Left ventricle myocardium inferior (tissue), 1 donor: ENCODE results near the gene RAB40A. TPM values are rescaled to one million over a fixed set of nuclear protein-coding genes. Genes with fewer than 3 reads are reported as not detected.
"Not testable (repeated sequence)": the region's sequence is repeated elsewhere in the genome, so short reads cannot be mapped to it uniquely, and the experiment has no call there.

Experiments
- DNase-seq: peaks from one replicate; pipeline ENCODE4 v3.0.0-alpha.2; 2020
- H3K27ac ChIP-seq: fragments of 200-600 bp; replicated peaks from 2 replicates; pipeline ENCODE4 v1.8.0; 2021
- H3K27me3 ChIP-seq: fragments of 200-600 bp; 2 replicates; pipeline ENCODE4 v1.8.0; 2021; ENCODE audit warnings: low read depth
- H3K36me3 ChIP-seq: fragments of 200-600 bp; 2 replicates; pipeline ENCODE4 v1.8.0; 2021
- H3K4me1 ChIP-seq: fragments of 200-600 bp; 2 replicates; pipeline ENCODE4 v1.8.0; 2021
- H3K4me3 ChIP-seq: fragments of 200-600 bp; 2 replicates; pipeline ENCODE4 v1.8.0; 2021; ENCODE audit warnings: mild to moderate bottlenecking, moderate library complexity
- H3K9me3 ChIP-seq: fragments of 200-600 bp; replicated peaks from 2 replicates; pipeline ENCODE4 v1.8.0; 2021
- intact Hi-C: fragments of 100-400 bp; cut with micrococcal nuclease; formaldehyde crosslinking; loops from one replicate; pipeline ENCODE4 v1.11.0; 2022
- total RNA-seq: library from RNA; stranded (reverse); fragmentation: NEBNext Ultra II Directional; extraction: Animal tissue kit (Norgen Biotek cat#: 25700); gene quantifications from one replicate; pipeline ENCODE4 v1.2.1, GENCODE V29; 2021
- TF ChIP-seq, protein P1 (sequence below): fragments of 200-600 bp; IDR thresholded peaks from 2 replicates; pipeline ENCODE4 v1.8.0; 2021; ENCODE audit warnings: antibody characterized with exemption, mild to moderate bottlenecking, borderline replicate concordance
- donor health status: DM: no; HTN: yes; CAD: no; lungs with severe emphysema.

The RAB40A gene
- total RNA-seq, 1 donor from 2014 or later = not detected

DNA sequence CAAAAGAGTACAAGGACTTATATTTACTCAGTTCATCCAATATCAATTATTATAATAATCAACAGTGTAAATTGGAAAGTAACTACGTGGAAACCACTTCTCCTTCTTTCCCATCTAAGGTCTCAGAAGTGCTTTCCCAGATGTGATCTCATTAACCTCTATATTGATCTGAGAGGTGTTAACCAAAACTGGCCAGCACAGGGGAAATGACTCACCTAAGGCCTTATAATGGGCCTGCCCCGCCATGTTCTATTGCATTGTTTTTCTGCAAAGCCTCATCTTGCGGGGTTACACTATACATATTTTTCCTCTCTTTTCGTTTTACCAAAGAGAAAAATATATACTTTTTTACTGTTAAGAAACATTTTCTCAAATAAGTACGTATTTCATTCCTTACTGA, 20.5 kb downstream of the RAB40A start:
- Histone ChIP-seq H3K27ac (no peak overlapping the region), H3K4me1 (no peaks in the 10 kb centered on the region), H3K4me3 (no peak overlapping the region), H3K27me3 (no peaks in the 10 kb centered on the region), H3K9me3 (no peaks in the 10 kb centered on the region), H3K36me3 (no peaks in the 10 kb centered on the region)
- intact Hi-C loops = no loop called here
- TF ChIP-seq, protein P1, sequence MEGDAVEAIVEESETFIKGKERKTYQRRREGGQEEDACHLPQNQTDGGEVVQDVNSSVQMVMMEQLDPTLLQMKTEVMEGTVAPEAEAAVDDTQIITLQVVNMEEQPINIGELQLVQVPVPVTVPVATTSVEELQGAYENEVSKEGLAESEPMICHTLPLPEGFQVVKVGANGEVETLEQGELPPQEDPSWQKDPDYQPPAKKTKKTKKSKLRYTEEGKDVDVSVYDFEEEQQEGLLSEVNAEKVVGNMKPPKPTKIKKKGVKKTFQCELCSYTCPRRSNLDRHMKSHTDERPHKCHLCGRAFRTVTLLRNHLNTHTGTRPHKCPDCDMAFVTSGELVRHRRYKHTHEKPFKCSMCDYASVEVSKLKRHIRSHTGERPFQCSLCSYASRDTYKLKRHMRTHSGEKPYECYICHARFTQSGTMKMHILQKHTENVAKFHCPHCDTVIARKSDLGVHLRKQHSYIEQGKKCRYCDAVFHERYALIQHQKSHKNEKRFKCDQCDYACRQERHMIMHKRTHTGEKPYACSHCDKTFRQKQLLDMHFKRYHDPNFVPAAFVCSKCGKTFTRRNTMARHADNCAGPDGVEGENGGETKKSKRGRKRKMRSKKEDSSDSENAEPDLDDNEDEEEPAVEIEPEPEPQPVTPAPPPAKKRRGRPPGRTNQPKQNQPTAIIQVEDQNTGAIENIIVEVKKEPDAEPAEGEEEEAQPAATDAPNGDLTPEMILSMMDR = no peak
- DNase-seq = no peak

DNA sequence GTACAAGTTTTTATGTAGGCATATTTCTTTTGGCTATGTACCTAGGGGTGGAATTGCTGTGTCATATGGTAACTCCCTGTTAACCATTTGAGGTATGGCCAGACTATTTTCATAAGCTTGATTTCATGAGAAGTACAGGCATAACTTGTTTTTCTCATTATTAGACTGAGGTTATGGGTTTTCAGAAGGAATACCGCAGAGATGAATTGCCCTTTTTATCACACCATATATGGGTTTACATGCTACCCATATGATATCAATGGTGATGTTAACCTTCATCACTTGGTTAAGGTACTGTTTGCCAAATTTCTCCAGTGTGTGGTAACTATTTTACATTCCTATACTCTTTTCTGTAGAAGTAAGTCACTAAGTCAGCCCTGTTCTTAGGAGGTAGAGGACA, 23.5 kb downstream of the RAB40A start:
- no peaks in the 10 kb centered on the region for H3K4me1 ChIP-seq
- intact Hi-C loops = no loop called here
- no peak overlapping the region for H3K4me3 ChIP-seq
- no peaks in the 10 kb centered on the region for H3K27me3 ChIP-seq
- DNase-seq = no peak
- TF ChIP-seq, protein P1 = no peak
- no peaks in the 10 kb centered on the region for H3K9me3 ChIP-seq
- no peak overlapping the region for H3K27ac ChIP-seq
- H3K36me3 ChIP-seq = no peaks in the 10 kb centered on the region

DNA sequence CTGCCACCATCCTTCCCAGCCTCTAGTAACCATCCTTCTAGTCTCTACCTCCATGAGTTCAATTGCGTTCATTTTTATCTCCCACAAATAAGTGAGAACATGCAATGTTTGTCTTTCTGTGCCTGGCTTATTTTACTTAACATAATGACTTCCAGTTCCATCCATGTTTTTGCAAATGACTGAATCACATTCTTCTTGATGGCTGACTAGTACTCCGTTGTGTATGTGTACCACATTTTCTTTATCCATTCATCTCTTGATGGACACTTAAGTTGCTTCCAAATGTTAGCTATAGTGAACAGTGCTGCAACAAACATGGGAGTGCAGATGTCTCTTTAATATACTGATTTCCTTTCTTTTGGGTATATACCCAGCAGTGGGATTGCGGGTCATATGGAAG, 25.7 kb downstream of the RAB40A start:
- H3K4me1 ChIP-seq, intact Hi-C loops, H3K9me3 ChIP-seq, DNase-seq, H3K36me3 ChIP-seq, H3K27ac ChIP-seq, H3K4me3 ChIP-seq, H3K27me3 ChIP-seq: not testable (repeated sequence)

DNA sequence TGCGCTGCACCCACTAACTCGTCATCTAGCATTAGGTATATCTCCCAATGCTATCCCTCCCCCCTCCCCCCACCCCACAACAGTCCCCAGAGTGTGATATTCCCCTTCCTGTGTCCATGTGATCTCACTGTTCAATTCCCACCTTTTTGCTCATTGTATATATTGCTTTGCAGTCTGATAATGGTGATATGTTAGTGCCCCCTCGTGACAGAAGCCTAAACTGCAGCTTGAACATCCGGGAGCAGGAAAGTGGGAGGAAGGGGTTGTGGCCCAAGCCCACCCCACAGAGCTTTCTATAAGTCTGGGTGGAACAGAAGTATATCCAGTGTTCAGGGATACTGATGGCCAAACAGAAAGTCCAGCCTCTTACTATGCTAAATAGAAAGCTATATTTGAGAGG, 29.6 kb downstream of the RAB40A start:
- H3K4me1 ChIP-seq, DNase-seq, H3K4me3 ChIP-seq, H3K36me3 ChIP-seq, intact Hi-C loops, H3K9me3 ChIP-seq, H3K27me3 ChIP-seq, H3K27ac ChIP-seq: not testable (repeated sequence)
- TF ChIP-seq, protein P1 = peak; percentile 43

DNA sequence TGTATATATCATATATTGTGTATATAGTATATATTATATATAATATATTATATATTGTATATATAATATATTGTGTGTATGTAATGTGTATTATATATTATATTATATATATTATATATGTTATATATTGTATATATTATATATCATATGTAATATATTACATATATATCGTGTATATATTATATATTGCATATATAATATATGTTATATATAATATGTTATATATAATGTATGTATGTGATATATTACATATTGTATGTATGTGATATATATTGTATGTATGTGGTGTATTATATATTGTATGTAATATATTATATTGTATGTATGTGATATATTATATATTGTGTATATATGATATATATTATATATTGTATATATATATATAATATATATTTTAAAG, 30.5 kb downstream of the RAB40A start:
- no peak overlapping the region for H3K4me3 ChIP-seq
- H3K27ac ChIP-seq = no peak overlapping the region
- H3K4me1 ChIP-seq = no peaks in the 10 kb centered on the region
- no peak for DNase-seq
- intact Hi-C loops = no loop called here
- no peaks in the 10 kb centered on the region for H3K27me3 ChIP-seq
- TF ChIP-seq, protein P1 = no peak
- H3K36me3 ChIP-seq = no peaks in the 10 kb centered on the region
- H3K9me3 ChIP-seq = no peaks in the 10 kb centered on the region

DNA sequence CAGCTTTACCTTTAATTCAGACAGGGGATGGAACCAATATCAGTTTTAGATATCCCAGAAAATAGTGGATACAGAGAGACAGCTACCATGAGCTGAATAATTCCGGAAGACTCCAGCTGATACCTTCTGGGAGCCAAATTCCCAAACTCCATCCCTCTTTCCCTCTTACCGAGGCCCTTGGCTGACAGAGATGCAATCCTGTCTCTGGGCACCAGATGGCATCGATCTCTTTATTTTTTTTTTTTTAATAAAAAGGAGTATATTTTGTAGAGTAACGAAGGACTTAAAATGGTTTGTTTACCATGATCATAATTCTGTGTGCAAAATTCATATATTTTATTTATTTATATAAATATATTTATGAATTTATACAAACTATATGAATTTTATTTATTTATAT, 31.0 kb downstream of the RAB40A start:
- no peak for DNase-seq
- Histone ChIP-seq H3K27me3 (no peaks in the 10 kb centered on the region), H3K9me3 (no peaks in the 10 kb centered on the region), H3K4me1 (no peaks in the 10 kb centered on the region), H3K27ac (no peak overlapping the region), H3K4me3 (no peak overlapping the region), H3K36me3 (no peaks in the 10 kb centered on the region)
- TF ChIP-seq, protein P1 = peak; percentile 35
- intact Hi-C loops = no loop called here
